CD1c-positive myeloid dendritic cell (primary cell): ENCODE data around the gene ETV6.
A peak's percentile ranks its signal among the peaks of the same experiment; 100 is the strongest.

Experiments
- DNase-seq: peaks from one replicate; pipeline ENCODE4 v3.0.0-alpha.2; 2016; ENCODE audit errors: extremely low spot score

ETV6 gene

DNA sequence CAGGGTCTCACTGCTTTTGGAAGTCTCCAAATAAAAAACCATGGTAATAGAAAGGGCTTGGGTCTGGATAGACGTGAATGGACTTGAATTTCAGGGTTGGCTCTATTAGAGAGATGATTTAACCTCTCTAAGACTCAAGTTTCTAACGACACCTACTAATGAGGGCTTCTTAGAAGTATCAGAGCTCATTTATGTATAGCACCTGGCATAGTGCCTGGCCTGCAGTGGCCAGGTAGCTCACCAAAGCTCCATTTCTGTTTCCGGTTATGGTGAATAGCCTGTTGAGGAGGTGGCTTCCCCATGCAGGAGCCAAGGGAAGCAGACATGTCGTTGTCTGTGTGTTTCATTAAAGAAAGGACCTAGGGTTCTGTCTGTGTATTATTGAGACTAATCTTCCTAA lies 108.6 kb downstream of the ETV6 start:
- no peak for DNase-seq

- DNase-seq, result peak; percentile 68
These were observed 109.3 kb downstream of the ETV6 start for GRCh38 chr12:11758510-11759493.

DNA sequence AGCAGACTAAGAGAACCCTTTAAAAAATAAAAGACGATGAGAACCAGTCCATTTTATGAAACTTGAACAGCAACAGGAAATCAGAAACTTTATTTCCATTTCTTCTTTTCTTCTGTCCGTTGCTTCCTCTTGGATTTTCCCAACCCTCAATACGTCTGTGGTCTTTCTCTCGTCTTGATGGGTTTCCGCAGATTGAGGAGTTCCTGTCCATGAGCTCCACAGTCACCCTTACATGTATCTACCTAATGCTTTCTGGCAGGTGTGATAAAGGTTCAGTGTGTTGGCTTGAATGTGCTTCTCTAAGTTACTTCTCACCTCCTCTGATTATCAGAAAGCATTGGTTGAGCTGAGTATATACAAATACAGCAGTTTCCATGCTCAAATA lies 110.0 kb downstream of the ETV6 start:
- DNase-seq, result no peak

DNA sequence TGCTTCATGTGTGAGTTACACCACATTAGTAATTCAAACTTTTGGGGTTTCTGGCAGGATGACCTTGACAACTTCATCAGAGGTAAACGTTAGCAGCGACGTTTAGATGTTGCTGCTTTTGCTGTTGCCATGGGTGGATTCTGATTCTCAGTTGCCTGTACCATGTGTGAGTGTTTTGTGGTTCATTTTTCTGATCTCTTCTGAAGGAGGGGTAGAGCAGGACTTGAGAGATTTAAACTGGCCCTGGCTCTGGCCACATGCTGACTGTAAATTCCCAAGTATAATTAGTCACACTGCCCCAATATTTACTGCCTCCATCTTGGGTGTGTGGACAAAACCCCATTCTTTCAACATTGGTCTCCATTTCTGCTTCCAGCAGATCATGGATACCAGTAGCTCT lies 110.4 kb downstream of the ETV6 start:
- DNase-seq, result peak; percentile 21

GRCh38 chr12:11761869-11762567 lies 112.5 kb downstream of the ETV6 start:
- DNase-seq, result no peak

GRCh38 chr12:11762723-11763326 lies 113.4 kb downstream of the ETV6 start:
- DNase-seq, result peak; percentile 75

GRCh38 chr12:11763760-11764520 lies 114.5 kb downstream of the ETV6 start:
- no peak for DNase-seq

DNA sequence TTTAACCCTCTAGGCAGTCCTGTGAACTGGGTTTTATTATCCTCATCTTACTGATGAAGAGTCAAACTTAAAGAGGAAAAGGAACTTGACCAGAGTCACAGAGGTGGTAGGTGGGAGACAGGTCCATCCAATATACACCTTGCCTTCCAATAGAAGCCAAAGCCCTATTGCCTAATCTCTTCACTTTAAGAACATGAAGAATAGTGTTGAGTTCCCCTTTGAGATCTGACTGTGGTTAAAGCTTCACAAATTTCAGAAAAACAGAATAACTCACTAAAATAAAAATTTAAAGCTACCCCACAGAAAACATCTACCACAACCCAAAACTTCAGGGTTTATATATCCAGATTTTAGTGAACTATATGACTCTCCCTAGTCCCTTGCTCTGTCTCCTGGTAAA lies 115.4 kb downstream of the ETV6 start:
- peak; percentile 40 for DNase-seq

- no peak for DNase-seq
These were observed 115.9 kb downstream of the ETV6 start for GRCh38 chr12:11765421-11765816.

DNA sequence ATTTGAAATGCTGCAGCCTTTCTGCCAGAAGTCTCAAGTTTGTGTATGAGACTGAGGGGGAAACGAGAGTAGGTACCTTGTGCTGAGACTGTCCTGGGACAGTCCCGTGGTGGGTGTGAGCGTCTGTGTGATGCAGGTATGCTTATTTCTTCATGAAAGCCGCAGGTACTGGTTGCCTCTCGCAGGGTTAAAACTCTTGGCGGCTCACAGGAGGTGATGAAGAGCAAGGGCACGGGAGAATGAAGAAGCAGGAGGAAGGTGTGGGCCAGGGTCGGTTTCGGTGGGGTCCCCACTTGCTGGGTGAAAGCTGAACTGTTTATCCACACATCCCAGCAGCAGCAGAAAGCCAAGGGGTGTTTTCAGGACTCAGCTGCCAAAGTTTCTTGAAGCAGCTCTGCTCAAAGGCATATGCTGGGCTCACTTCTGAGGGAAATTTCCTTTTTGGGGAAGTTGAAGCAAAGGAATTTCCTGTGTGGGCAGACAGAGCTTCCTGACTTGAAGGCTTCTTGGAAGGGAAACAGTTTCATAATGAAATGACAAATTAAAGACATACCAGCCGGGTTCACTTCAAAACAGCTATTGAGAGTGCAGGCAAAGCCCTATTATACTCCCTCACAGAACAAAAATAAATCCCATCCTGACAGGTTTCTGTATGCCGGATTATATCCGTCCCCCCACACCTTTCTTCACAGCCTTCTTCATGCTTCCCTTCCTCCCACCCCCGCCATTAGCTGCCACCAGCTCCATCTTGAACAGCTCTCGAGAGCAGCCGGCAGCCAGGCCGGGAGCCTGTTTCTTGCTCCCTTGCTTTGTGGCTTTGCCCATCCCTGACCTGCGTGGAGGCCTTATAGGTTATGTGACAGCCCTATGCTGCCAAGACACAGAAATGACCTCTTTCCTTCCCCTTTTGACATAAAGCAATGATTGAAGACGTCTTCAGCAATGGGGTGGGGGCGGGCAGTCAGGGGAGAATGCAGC lies 116.6 kb downstream of the ETV6 start:
- DNase-seq, result peak; percentile 92

- DNase-seq, result peak; percentile 7
These were observed 117.7 kb downstream of the ETV6 start for GRCh38 chr12:11767029-11767724.

DNA sequence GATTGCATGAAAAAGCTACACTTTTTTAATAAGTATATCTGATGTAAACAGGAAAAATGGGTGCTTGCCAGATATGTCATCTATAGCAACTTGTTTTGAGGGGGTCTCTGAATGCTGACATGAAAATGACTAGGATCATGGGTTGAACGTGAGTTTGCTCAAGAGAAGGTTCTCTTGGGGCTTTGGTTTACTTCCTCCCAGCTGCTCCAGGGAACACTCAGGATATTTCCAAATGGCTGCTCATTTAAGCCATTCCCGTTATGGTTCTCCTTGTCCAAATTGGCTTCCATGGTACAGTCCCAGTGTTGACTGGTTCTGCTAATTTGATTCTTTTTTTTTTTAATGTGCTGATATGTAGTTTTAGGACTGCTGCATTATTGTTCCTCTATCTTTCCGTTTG lies 118.3 kb downstream of the ETV6 start:
- DNase-seq, result peak; percentile 63

GRCh38 chr12:11768233-11768965 lies 118.9 kb downstream of the ETV6 start:
- no peak for DNase-seq

GRCh38 chr12:11769723-11770514 lies 120.4 kb downstream of the ETV6 start:
- peak; percentile 38 for DNase-seq

DNA sequence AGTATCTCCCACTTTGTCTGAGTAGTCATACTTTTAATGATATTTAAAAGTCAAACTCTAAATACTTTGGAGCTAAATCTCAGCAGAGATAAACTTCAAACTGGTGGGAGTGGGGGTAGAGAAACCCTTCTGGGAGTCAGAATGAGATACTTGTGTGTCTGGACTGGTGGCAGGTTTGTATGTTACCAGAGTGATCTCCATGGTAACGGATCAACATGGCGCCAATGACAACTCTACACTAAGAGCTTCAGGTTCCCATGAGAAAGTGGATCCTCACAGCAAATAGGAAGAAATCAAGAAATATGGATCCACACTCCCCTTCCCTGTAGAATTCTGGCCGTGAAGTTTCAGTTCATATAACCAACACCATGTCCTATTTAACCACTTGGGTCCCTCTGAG lies 121.9 kb downstream of the ETV6 start:
- peak; percentile 47 for DNase-seq

- no peak for DNase-seq
These were observed 122.5 kb downstream of the ETV6 start for GRCh38 chr12:11771895-11772502.

GRCh38 chr12:11773889-11774677 lies 124.6 kb downstream of the ETV6 start:
- DNase-seq, result peak; percentile 54
